GM23338 (cell line): ENCODE results near the gene XYLT1.

Experiments
- CREB1 ChIP-seq: fragments of 250-450 bp; sonication (Bioruptor Pico); IDR thresholded peaks from 2 replicates; pipeline ENCODE4 v1.5.0; 2020; ENCODE audit warnings: low read depth, mild to moderate bottlenecking, moderate library complexity
- CTCF ChIP-seq, 2 experiments: fragments of 200-600 bp in 1 of 2; sonication (generic) in 1 of 2; conservative IDR thresholded peaks; 2 replicates each; pipeline versions ENCODE4 v1.5.1 to v1.6.1; 2016 to 2017; ENCODE audit warnings: antibody characterized with exemption in 2 of 2, low read depth in 2 of 2, mild to moderate bottlenecking in 2 of 2, moderate library complexity in 1 of 2
- ETS1 ChIP-seq: IDR thresholded peaks from 2 replicates; pipeline ENCODE4 v1.6.1; 2016; ENCODE audit warnings: antibody characterized with exemption
- EZH2 ChIP-seq: fragments of 200-600 bp; sonication (generic); IDR thresholded peaks from one replicate; pipeline ENCODE4 v1.8.0; 2017; ENCODE audit warnings: antibody characterized with exemption, mild to moderate bottlenecking, low read depth; ENCODE audit not compliant: unreplicated experiment
- EZH2phosphoT487 ChIP-seq: fragments of 200-600 bp; sonication (generic); IDR thresholded peaks from one replicate; pipeline ENCODE4 v1.8.1; 2018; ENCODE audit warnings: antibody characterized with exemption; ENCODE audit not compliant: unreplicated experiment
- NANOG ChIP-seq: IDR thresholded peaks from 2 replicates; pipeline ENCODE4 v1.6.1; 2016; ENCODE audit warnings: antibody characterized with exemption, borderline replicate concordance
- POLR2AphosphoS5 ChIP-seq: IDR thresholded peaks from 2 replicates; pipeline ENCODE4 v1.6.1; 2016; ENCODE audit warnings: antibody characterized with exemption, low read depth
- REST ChIP-seq: IDR thresholded peaks from one replicate; pipeline ENCODE4 v1.6.1; 2018; ENCODE audit warnings: antibody characterized with exemption; ENCODE audit not compliant: unreplicated experiment
- STAT1 ChIP-seq: IDR thresholded peaks from one replicate; pipeline ENCODE4 v1.6.1; 2016; ENCODE audit warnings: antibody characterized with exemption; ENCODE audit not compliant: unreplicated experiment

GRCh38 chr16:17258077-17258599 is 212.6 kb downstream of the XYLT1 start:
- TF ChIP-seq EZH2: no peak
- TF ChIP-seq CTCF (conservative IDR thresholded peaks at IDR 0.05; ENCODE audit: low read depth in 2 of 2): no peak
- TF ChIP-seq POLR2AphosphoS5: no peak
- TF ChIP-seq EZH2phosphoT487: no peak
- TF ChIP-seq CREB1 (CRISPR knock-in tag): no peak
- no peak for TF ChIP-seq REST
- no peak for TF ChIP-seq NANOG
- no peak for TF ChIP-seq STAT1
- TF ChIP-seq ETS1: no peak
